PC-3 (cell line): ENCODE data around the gene JPT2. TPM values are rescaled to one million over a fixed set of nuclear protein-coding genes. Genes with fewer than 3 reads are reported as not detected.

Experiments
- ATAC-seq: fragments of 200-7000 bp; cut with Tn5 transposase; 2 replicates; pipeline ENCODE4 v1.9.1; 2020; ENCODE audit warnings: mild to moderate bottlenecking, moderate library complexity
- BruUV-seq: library from RNA; stranded (reverse); fragments of 400-500 nt; replicated peaks from 2 replicates; lab custom pipeline; 2021; lab: Mats Ljungman, UMichigan
- CTCF ChIA-PET: fragments of 300-600 bp; sonication (Branson Sonifier 250); formaldehyde crosslinking; loops from one replicate; lab custom pipeline; 2022; ENCODE audit warnings: antibody characterized with exemption; lab: Charles Lee
- POLR2A ChIA-PET: fragments of 300-600 bp; sonication (Branson Sonifier 250); formaldehyde crosslinking; loops from one replicate; lab custom pipeline; 2022; ENCODE audit warnings: antibody characterized with exemption; ENCODE audit not compliant: unreplicated experiment; lab: Charles Lee
- DNase-seq: peaks from one replicate; pipeline ENCODE4 v3.0.0-alpha.2; 2015
- H2AFZ ChIP-seq: fragments of 300-600 bp; sonication (generic); 2 replicates; pipeline ENCODE4 v1.6.0; 2016; ENCODE audit warnings: antibody characterized with exemption, low read length
- H3F3A ChIP-seq: fragments of 300-600 bp; sonication (generic); one replicate; pipeline ENCODE4 v1.6.0; 2017; ENCODE audit warnings: antibody characterized with exemption, low read length, control low read depth, mild to moderate bottlenecking; ENCODE audit not compliant: unreplicated experiment
- H3K27ac ChIP-seq: fragments of 300-600 bp; sonication (generic); 2 replicates; pipeline ENCODE4 v1.5.1; 2016; ENCODE audit warnings: mild to moderate bottlenecking, low read length
- H3K27me3 ChIP-seq: fragments of 300-600 bp; sonication (generic); 2 replicates; pipeline ENCODE4 v1.6.1; 2016; ENCODE audit warnings: low read length, mixed read lengths
- H3K36me3 ChIP-seq: fragments of 300-600 bp; sonication (generic); 2 replicates; pipeline ENCODE4 v1.6.1; 2016; ENCODE audit warnings: low read depth, mixed run types, low read length, mixed read lengths
- H3K4me1 ChIP-seq: fragments of 300-600 bp; sonication (generic); 2 replicates; pipeline ENCODE4 v1.5.1; 2016; ENCODE audit warnings: low read length; ENCODE audit not compliant: insufficient read depth
- H3K4me2 ChIP-seq: fragments of 300-600 bp; sonication (generic); 2 replicates; pipeline ENCODE4 v1.6.0; 2016; ENCODE audit warnings: low read length
- H3K4me3 ChIP-seq: fragments of 300-600 bp; sonication (generic); 2 replicates; pipeline ENCODE4 v1.5.1; 2016; ENCODE audit warnings: mild to moderate bottlenecking, low read length, mixed read lengths
- H3K79me2 ChIP-seq: fragments of 300-600 bp; sonication (generic); 2 replicates; pipeline ENCODE4 v1.6.1; 2017; ENCODE audit warnings: low read length, mixed read lengths
- H3K9ac ChIP-seq: fragments of 300-600 bp; sonication (generic); 2 replicates; pipeline ENCODE4 v1.6.0; 2016; ENCODE audit warnings: mild to moderate bottlenecking, low read length
- H3K9me2 ChIP-seq: fragments of 300-600 bp; sonication (generic); replicated peaks from 2 replicates; pipeline ENCODE4 v1.6.1; 2016; ENCODE audit warnings: mixed run types, low read length, mixed read lengths
- H3K9me3 ChIP-seq: fragments of 300-600 bp; sonication (generic); 2 replicates; pipeline ENCODE4 v1.6.1; 2016; ENCODE audit warnings: low read length, mixed read lengths
- H4K20me1 ChIP-seq: fragments of 300-600 bp; sonication (generic); 2 replicates; pipeline ENCODE4 v1.6.1; 2016; ENCODE audit warnings: low read length, mixed read lengths
- CTCF ChIP-seq: fragments of 300-600 bp; sonication (generic); conservative IDR thresholded peaks from 2 replicates; pipeline ENCODE4 v1.5.1; 2017; ENCODE audit warnings: antibody characterized with exemption, low read depth, mild to moderate bottlenecking, low read length
- EZH2 ChIP-seq: fragments of 300-600 bp; sonication (generic); IDR thresholded peaks from one replicate; pipeline ENCODE4 v1.6.1; 2017; ENCODE audit warnings: antibody characterized with exemption, mild to moderate bottlenecking, low read length; ENCODE audit not compliant: unreplicated experiment
- EZH2phosphoT487 ChIP-seq: fragments of 300-600 bp; sonication (generic); IDR thresholded peaks from 2 replicates; pipeline ENCODE4 v1.6.1; 2018; ENCODE audit warnings: mild to moderate bottlenecking, antibody characterized with exemption, low read length, borderline replicate concordance
- intact Hi-C: fragments of 100-400 bp; cut with micrococcal nuclease; formaldehyde crosslinking; loops from 2 replicates; pipeline ENCODE4 v1.9.0; 2023
- total RNA-seq: library from RNA; depleted of rRNA; stranded (reverse); fragments of >200 nt; gene quantifications from 2 replicates; pipeline ENCODE4 v1.2.3, GENCODE V29; 2014

The JPT2 gene
- total RNA-seq, 1 experiment from 2014 or later = 85.2 TPM

- Histone ChIP-seq H3F3A (no peaks in the 10 kb centered on the region), H3K4me2 (no peak overlapping the region), H3K79me2 (no peaks in the 10 kb centered on the region), H4K20me1 (no peaks in the 10 kb centered on the region), H3K9me2 (no peaks in the 10 kb centered on the region), H3K9ac (no peak overlapping the region), H2AFZ (no peak overlapping the region), H3K27me3 (no peaks in the 10 kb centered on the region), H3K36me3 (no peaks in the 10 kb centered on the region), H3K27ac (no peak overlapping the region), H3K4me1 (no peaks in the 10 kb centered on the region), H3K9me3 (no peaks in the 10 kb centered on the region), H3K4me3 (no peak overlapping the region)
- no peak for TF ChIP-seq EZH2phosphoT487
- TF ChIP-seq CTCF = no peak
- no peak for TF ChIP-seq EZH2
- BruUV-seq = no TSS peak
- CTCF ChIA-PET = no interaction called here
- no peak for DNase-seq
- no peak for ATAC-seq
- POLR2A ChIA-PET = no interaction called here
- intact Hi-C loops = no loop called here
These were observed 62.2 kb downstream of the JPT2 start for GRCh38 chr16:1740234-1740633.

- Histone ChIP-seq H3F3A (no peaks in the 10 kb centered on the region), H3K9me3 (no peaks in the 10 kb centered on the region), H3K79me2 (no peaks in the 10 kb centered on the region), H3K27ac (no peak overlapping the region), H3K27me3 (no peaks in the 10 kb centered on the region), H4K20me1 (no peaks in the 10 kb centered on the region), H2AFZ (no peak overlapping the region), H3K4me2 (no peak overlapping the region), H3K4me3 (no peak overlapping the region), H3K9ac (no peak overlapping the region), H3K36me3 (no peaks in the 10 kb centered on the region), H3K4me1 (no peaks in the 10 kb centered on the region), H3K9me2 (no peaks in the 10 kb centered on the region)
- no peak for DNase-seq
- ChIA-PET POLR2A (no interaction called here), CTCF (no interaction called here)
- TF ChIP-seq EZH2 (no peak), EZH2phosphoT487 (no peak), CTCF (no peak)
- no peak for ATAC-seq
- intact Hi-C loops = no loop called here
- BruUV-seq = no TSS peak
These were observed 62.9 kb downstream of the JPT2 start for GRCh38 chr16:1740781-1741490.

GRCh38 chr16:1741553-1742165, 63.6 kb downstream of the JPT2 start:
- BruUV-seq = no TSS peak
- no peak overlapping the region for H3K4me3 ChIP-seq

More at GRCh38 chr16:1741553-1742165, 63.6 kb downstream of the JPT2 start:
- Histone ChIP-seq H3K27me3 (no peaks in the 10 kb centered on the region), H3K4me1 (no peaks in the 10 kb centered on the region), H3K79me2 (no peaks in the 10 kb centered on the region), H4K20me1 (no peaks in the 10 kb centered on the region), H3K4me2 (no peak overlapping the region), H3K36me3 (no peaks in the 10 kb centered on the region), H3F3A (no peaks in the 10 kb centered on the region), H3K27ac (no peak overlapping the region), H3K9ac (no peak overlapping the region), H3K9me3 (no peaks in the 10 kb centered on the region), H2AFZ (no peak overlapping the region), H3K9me2 (no peaks in the 10 kb centered on the region)
- intact Hi-C loops = no loop called here
- POLR2A ChIA-PET = no interaction called here
- CTCF ChIA-PET = no interaction called here
- TF ChIP-seq CTCF (no peak), EZH2phosphoT487 (no peak), EZH2 (no peak)
- ATAC-seq (no peak), DNase-seq (no peak)
